ENCODE measurements around the gene RALY.

RALY gene

DNA sequence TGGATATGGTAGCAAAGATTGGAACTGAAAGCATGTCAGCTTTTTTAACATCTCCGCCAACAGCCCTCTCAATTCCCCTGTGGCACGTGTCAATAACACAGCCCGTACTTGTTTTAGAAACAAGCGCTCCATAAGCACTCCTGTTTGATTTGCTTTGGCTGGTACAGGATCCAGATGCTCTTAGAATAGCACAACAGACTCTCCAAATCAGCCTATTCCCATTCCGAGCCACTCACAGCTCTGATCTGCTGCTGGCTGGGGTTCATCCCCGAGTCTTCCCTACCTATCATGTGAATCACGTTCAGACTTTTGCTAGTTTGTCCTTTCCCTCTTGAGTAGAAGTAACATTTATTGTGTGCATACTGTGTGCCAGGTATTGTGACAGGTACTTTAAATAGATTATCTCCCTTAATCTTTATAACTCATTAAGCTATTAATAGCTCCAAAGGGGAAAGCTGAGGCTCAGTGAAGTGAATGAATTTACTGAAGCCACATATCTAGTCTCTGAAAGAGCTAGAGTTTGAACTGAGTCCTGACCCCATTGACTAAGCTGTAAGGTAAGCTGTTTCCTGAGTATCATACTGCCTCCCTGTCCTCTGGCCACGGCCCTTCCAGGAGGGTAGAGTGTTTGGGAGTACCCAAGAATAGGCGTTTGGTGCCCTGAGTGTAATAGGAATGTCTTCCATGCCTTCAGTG, 46.7 kb downstream of the RALY start:
- no peak for ATAC-seq

DNA sequence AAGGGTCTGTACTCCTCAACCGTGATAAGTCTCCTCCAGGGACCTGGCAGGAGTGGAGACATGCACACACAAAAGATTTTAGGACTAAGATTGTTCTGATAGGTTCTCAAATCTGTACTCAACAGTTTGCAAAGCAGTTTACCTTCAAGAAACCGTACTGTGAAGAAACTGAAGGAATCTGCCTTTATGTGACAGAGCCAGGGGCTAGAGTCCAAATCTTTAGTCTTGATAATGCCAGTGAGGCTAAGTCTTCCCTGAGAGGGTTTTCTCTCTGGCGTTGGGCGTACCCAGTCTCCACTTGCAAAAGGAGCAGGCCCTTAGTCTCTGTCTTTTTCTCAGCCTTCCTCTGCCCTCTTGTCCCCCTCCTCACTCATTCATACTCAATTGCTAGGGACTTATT, 47.5 kb downstream of the RALY start:
- no peak for ATAC-seq
- TF ChIP-seq RARB (CRISPR knock-in tag; IDR thresholded peaks at IDR 0.05): no peak
- TF ChIP-seq ZNF8 (CRISPR knock-in tag; IDR thresholded peaks at IDR 0.05): no peak
- no peak for TF ChIP-seq ZNF70 (CRISPR knock-in tag; IDR thresholded peaks at IDR 0.05)
- no peak for TF ChIP-seq ZNF565 (CRISPR knock-in tag; conservative IDR thresholded peaks at IDR 0.05; ENCODE audit: low read depth)
- no peak for TF ChIP-seq ZFP30 (CRISPR knock-in tag; IDR thresholded peaks at IDR 0.05)
- no peak for TF ChIP-seq BACH2 (CRISPR knock-in tag; IDR thresholded peaks at IDR 0.05; ENCODE audit: borderline replicate concordance)
- TF ChIP-seq OSR1 (CRISPR knock-in tag; IDR thresholded peaks at IDR 0.05): no peak
- TF ChIP-seq TCF4 (CRISPR knock-in tag; IDR thresholded peaks at IDR 0.05; ENCODE audit: borderline replicate concordance): no peak
- no peak for TF ChIP-seq TOX (CRISPR knock-in tag; IDR thresholded peaks at IDR 0.05; ENCODE audit: borderline replicate concordance)

More for the DNA sequence above, 46.7 kb downstream of the RALY start:
- TF ChIP-seq PPARA (CRISPR knock-in tag; IDR thresholded peaks at IDR 0.05; ENCODE audit: borderline replicate concordance): no peak
- no peak for TF ChIP-seq CSDC2 (CRISPR knock-in tag; IDR thresholded peaks at IDR 0.05)
- TF ChIP-seq ZNF70 (CRISPR knock-in tag; IDR thresholded peaks at IDR 0.05): no peak
- no peak for TF ChIP-seq ZFP30 (CRISPR knock-in tag; IDR thresholded peaks at IDR 0.05)
- TF ChIP-seq GLIS3 (CRISPR knock-in tag; IDR thresholded peaks at IDR 0.05): no peak
- TF ChIP-seq, protein P1, sequence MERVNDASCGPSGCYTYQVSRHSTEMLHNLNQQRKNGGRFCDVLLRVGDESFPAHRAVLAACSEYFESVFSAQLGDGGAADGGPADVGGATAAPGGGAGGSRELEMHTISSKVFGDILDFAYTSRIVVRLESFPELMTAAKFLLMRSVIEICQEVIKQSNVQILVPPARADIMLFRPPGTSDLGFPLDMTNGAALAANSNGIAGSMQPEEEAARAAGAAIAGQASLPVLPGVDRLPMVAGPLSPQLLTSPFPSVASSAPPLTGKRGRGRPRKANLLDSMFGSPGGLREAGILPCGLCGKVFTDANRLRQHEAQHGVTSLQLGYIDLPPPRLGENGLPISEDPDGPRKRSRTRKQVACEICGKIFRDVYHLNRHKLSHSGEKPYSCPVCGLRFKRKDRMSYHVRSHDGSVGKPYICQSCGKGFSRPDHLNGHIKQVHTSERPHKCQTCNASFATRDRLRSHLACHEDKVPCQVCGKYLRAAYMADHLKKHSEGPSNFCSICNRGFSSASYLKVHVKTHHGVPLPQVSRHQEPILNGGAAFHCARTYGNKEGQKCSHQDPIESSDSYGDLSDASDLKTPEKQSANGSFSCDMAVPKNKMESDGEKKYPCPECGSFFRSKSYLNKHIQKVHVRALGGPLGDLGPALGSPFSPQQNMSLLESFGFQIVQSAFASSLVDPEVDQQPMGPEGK (CRISPR knock-in tag; IDR thresholded peaks at IDR 0.05; ENCODE audit: borderline replicate concordance): no peak
- no peak for TF ChIP-seq RARB (CRISPR knock-in tag; IDR thresholded peaks at IDR 0.05)
- no peak for TF ChIP-seq BACH2 (CRISPR knock-in tag; IDR thresholded peaks at IDR 0.05; ENCODE audit: borderline replicate concordance)
- no peak for TF ChIP-seq TOX (CRISPR knock-in tag; IDR thresholded peaks at IDR 0.05; ENCODE audit: borderline replicate concordance)
- no peak for TF ChIP-seq ESRRG (CRISPR knock-in tag; IDR thresholded peaks at IDR 0.05)
- TF ChIP-seq, protein P2, sequence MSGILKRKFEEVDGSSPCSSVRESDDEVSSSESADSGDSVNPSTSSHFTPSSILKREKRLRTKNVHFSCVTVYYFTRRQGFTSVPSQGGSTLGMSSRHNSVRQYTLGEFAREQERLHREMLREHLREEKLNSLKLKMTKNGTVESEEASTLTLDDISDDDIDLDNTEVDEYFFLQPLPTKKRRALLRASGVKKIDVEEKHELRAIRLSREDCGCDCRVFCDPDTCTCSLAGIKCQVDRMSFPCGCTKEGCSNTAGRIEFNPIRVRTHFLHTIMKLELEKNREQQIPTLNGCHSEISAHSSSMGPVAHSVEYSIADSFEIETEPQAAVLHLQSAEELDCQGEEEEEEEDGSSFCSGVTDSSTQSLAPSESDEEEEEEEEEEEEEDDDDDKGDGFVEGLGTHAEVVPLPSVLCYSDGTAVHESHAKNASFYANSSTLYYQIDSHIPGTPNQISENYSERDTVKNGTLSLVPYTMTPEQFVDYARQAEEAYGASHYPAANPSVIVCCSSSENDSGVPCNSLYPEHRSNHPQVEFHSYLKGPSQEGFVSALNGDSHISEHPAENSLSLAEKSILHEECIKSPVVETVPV (CRISPR knock-in tag; IDR thresholded peaks at IDR 0.05): no peak
- TF ChIP-seq, protein P3, sequence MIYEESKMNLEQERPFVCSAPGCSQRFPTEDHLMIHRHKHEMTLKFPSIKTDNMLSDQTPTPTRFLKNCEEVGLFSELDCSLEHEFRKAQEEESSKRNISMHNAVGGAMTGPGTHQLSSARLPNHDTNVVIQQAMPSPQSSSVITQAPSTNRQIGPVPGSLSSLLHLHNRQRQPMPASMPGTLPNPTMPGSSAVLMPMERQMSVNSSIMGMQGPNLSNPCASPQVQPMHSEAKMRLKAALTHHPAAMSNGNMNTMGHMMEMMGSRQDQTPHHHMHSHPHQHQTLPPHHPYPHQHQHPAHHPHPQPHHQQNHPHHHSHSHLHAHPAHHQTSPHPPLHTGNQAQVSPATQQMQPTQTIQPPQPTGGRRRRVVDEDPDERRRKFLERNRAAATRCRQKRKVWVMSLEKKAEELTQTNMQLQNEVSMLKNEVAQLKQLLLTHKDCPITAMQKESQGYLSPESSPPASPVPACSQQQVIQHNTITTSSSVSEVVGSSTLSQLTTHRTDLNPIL (CRISPR knock-in tag; IDR thresholded peaks at IDR 0.05; ENCODE audit: low read depth): no peak
- TF ChIP-seq ZNF8 (CRISPR knock-in tag; IDR thresholded peaks at IDR 0.05): no peak
- no peak for TF ChIP-seq SNAI2 (CRISPR knock-in tag; IDR thresholded peaks at IDR 0.05)
- TF ChIP-seq TCF4 (CRISPR knock-in tag; IDR thresholded peaks at IDR 0.05; ENCODE audit: borderline replicate concordance): no peak
- no peak for TF ChIP-seq ZNF565 (CRISPR knock-in tag; conservative IDR thresholded peaks at IDR 0.05; ENCODE audit: low read depth)
- TF ChIP-seq, protein P4, sequence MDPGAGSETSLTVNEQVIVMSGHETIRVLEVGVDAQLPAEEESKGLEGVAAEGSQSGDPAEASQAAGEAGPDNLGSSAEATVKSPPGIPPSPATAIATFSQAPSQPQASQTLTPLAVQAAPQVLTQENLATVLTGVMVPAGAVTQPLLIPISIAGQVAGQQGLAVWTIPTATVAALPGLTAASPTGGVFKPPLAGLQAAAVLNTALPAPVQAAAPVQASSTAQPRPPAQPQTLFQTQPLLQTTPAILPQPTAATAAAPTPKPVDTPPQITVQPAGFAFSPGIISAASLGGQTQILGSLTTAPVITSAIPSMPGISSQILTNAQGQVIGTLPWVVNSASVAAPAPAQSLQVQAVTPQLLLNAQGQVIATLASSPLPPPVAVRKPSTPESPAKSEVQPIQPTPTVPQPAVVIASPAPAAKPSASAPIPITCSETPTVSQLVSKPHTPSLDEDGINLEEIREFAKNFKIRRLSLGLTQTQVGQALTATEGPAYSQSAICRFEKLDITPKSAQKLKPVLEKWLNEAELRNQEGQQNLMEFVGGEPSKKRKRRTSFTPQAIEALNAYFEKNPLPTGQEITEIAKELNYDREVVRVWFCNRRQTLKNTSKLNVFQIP (CRISPR knock-in tag; IDR thresholded peaks at IDR 0.05; ENCODE audit: borderline replicate concordance, low read depth): no peak

DNA sequence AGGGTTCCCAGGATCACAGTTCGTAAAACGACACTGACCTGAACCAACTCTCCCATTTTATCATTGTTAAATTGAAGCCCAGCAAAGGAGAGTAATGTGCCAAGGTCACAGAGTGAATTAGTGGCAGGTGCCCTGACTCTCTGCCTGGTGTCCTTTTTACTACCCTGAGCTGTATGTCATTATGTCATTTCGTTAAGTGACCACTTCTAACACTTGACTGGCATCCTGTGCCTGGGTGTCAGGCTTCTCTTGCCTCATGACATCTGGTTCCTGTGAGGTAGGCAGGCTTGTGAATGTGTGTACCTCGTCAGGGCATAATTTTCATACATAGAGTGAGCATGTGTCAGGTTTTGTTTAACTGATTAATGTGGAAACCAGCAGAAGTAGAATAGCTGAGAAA, 48.6 kb downstream of the RALY start:
- no peak for ATAC-seq

More for the DNA sequence above, 48.6 kb downstream of the RALY start:
- TF ChIP-seq SNAI2 (CRISPR knock-in tag; IDR thresholded peaks at IDR 0.05) (no peak), ARNTL (CRISPR knock-in tag; IDR thresholded peaks at IDR 0.05; ENCODE audit: borderline replicate concordance, low read depth) (no peak), TCF4 (CRISPR knock-in tag; IDR thresholded peaks at IDR 0.05; ENCODE audit: borderline replicate concordance) (no peak), ZC3H10 (CRISPR knock-in tag; IDR thresholded peaks at IDR 0.05) (no peak), RARB (CRISPR knock-in tag; IDR thresholded peaks at IDR 0.05) (no peak), BACH2 (CRISPR knock-in tag; IDR thresholded peaks at IDR 0.05; ENCODE audit: borderline replicate concordance) (no peak), GLIS3 (CRISPR knock-in tag; IDR thresholded peaks at IDR 0.05) (no peak), ZNF70 (CRISPR knock-in tag; IDR thresholded peaks at IDR 0.05) (no peak), ZNF8 (CRISPR knock-in tag; IDR thresholded peaks at IDR 0.05) (no peak), ZNF565 (CRISPR knock-in tag; conservative IDR thresholded peaks at IDR 0.05; ENCODE audit: low read depth) (no peak), PPARA (CRISPR knock-in tag; IDR thresholded peaks at IDR 0.05; ENCODE audit: borderline replicate concordance) (no peak), ZFP3 (CRISPR knock-in tag; IDR thresholded peaks at IDR 0.05) (no peak)
- TF ChIP-seq, protein P5, sequence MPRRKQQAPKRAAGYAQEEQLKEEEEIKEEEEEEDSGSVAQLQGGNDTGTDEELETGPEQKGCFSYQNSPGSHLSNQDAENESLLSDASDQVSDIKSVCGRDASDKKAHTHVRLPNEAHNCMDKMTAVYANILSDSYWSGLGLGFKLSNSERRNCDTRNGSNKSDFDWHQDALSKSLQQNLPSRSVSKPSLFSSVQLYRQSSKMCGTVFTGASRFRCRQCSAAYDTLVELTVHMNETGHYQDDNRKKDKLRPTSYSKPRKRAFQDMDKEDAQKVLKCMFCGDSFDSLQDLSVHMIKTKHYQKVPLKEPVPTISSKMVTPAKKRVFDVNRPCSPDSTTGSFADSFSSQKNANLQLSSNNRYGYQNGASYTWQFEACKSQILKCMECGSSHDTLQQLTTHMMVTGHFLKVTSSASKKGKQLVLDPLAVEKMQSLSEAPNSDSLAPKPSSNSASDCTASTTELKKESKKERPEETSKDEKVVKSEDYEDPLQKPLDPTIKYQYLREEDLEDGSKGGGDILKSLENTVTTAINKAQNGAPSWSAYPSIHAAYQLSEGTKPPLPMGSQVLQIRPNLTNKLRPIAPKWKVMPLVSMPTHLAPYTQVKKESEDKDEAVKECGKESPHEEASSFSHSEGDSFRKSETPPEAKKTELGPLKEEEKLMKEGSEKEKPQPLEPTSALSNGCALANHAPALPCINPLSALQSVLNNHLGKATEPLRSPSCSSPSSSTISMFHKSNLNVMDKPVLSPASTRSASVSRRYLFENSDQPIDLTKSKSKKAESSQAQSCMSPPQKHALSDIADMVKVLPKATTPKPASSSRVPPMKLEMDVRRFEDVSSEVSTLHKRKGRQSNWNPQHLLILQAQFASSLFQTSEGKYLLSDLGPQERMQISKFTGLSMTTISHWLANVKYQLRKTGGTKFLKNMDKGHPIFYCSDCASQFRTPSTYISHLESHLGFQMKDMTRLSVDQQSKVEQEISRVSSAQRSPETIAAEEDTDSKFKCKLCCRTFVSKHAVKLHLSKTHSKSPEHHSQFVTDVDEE (CRISPR knock-in tag; IDR thresholded peaks at IDR 0.05): no peak
- TF ChIP-seq, protein P2 (CRISPR knock-in tag; IDR thresholded peaks at IDR 0.05): no peak
- TF ChIP-seq, protein P3 (CRISPR knock-in tag; IDR thresholded peaks at IDR 0.05; ENCODE audit: low read depth): no peak
